H9 (cell line): ENCODE results near the gene VCX3B. TPM values are rescaled to one million over a fixed set of nuclear protein-coding genes. Genes with fewer than 3 reads are reported as not detected.

ENCODE experiments used
- DNase-seq: peaks from one replicate; pipeline ENCODE4 v3.0.0-alpha.2; 2017
- H2AFZ ChIP-seq: one replicate; pipeline ENCODE4 v1.6.1; 2013; ENCODE audit warnings: mild to moderate bottlenecking, low read length, control low read depth, moderate library complexity
- H2AK5ac ChIP-seq: 2 replicates; pipeline ENCODE4 v1.6.1; 2013; ENCODE audit warnings: low read length, control low read depth, mixed read lengths; ENCODE audit not compliant: insufficient read length
- H2BK120ac ChIP-seq: one replicate; pipeline ENCODE4 v1.6.1; 2013; ENCODE audit warnings: low read depth, mild to moderate bottlenecking, low read length, control low read depth, inconsistent platforms; ENCODE audit not compliant: poor library complexity, severe bottlenecking
- H2BK12ac ChIP-seq: 2 replicates; pipeline ENCODE4 v1.6.1; 2013; ENCODE audit warnings: low read length, control low read depth, mixed read lengths, low read depth; ENCODE audit not compliant: insufficient read length
- H2BK15ac ChIP-seq: 2 replicates; pipeline ENCODE4 v1.6.1; 2013; ENCODE audit warnings: low read depth, low read length, control low read depth
- H2BK20ac ChIP-seq: one replicate; pipeline ENCODE4 v1.6.1; 2013; ENCODE audit warnings: low read depth, mild to moderate bottlenecking, low read length, control low read depth, inconsistent platforms; ENCODE audit not compliant: poor library complexity, severe bottlenecking
- H2BK5ac ChIP-seq: 2 replicates; pipeline ENCODE4 v1.6.1; 2013; ENCODE audit warnings: low read length, control low read depth, mixed read lengths; ENCODE audit not compliant: insufficient read length
- H3K14ac ChIP-seq: 2 replicates; pipeline ENCODE4 v1.6.1; 2013; ENCODE audit warnings: low read length, control low read depth; ENCODE audit not compliant: insufficient read depth
- H3K18ac ChIP-seq: 2 replicates; pipeline ENCODE4 v1.6.1; 2013; ENCODE audit warnings: low read depth, mild to moderate bottlenecking, mixed read lengths, low read length, control low read depth; ENCODE audit not compliant: insufficient read length
- H3K23ac ChIP-seq: 2 replicates; pipeline ENCODE4 v1.6.1; 2013; ENCODE audit warnings: low read length, control low read depth, mixed read lengths, low read depth; ENCODE audit not compliant: insufficient read length
- H3K23me2 ChIP-seq: 2 replicates; pipeline ENCODE4 v1.6.1; 2013; ENCODE audit warnings: low read depth, mild to moderate bottlenecking, mixed read lengths, low read length, control low read depth; ENCODE audit not compliant: insufficient read length, poor library complexity, severe bottlenecking
- H3K27ac ChIP-seq: 2 replicates; pipeline ENCODE4 v1.5.1; 2013; ENCODE audit warnings: low read length, control low read depth, mixed read lengths, low read depth; ENCODE audit not compliant: insufficient read length
- H3K27me3 ChIP-seq: 2 replicates; pipeline ENCODE4 v1.6.1; 2013; ENCODE audit warnings: low read length, control low read depth, inconsistent platforms; ENCODE audit not compliant: insufficient read depth
- H3K4ac ChIP-seq: 2 replicates; pipeline ENCODE4 v1.6.1; 2013; ENCODE audit warnings: low read depth, mild to moderate bottlenecking, control low read depth, inconsistent platforms, low read length, moderate library complexity
- H3K4me1 ChIP-seq: 2 replicates; pipeline ENCODE4 v1.6.1; 2013; ENCODE audit warnings: low read length, control low read depth, inconsistent platforms; ENCODE audit not compliant: insufficient read depth
- H3K4me2 ChIP-seq: 2 replicates; pipeline ENCODE4 v1.6.1; 2013; ENCODE audit warnings: low read length, control low read depth, mixed read lengths; ENCODE audit not compliant: insufficient read length, insufficient read depth
- H3K56ac ChIP-seq: 2 replicates; pipeline ENCODE4 v1.6.1; 2013; ENCODE audit warnings: low read depth, mild to moderate bottlenecking, mixed read lengths, low read length, control low read depth; ENCODE audit not compliant: insufficient read length
- H3K79me1 ChIP-seq: 2 replicates; pipeline ENCODE4 v1.6.1; 2013; ENCODE audit warnings: low read depth, mild to moderate bottlenecking, moderate library complexity, low read length, control low read depth, inconsistent platforms; ENCODE audit not compliant: insufficient read depth, poor library complexity, severe bottlenecking
- H3K79me2 ChIP-seq: 2 replicates; pipeline ENCODE4 v1.6.1; 2013; ENCODE audit warnings: low read length, control low read depth, inconsistent platforms; ENCODE audit not compliant: insufficient read depth
- H3K9ac ChIP-seq: 2 replicates; pipeline ENCODE4 v1.6.1; 2013; ENCODE audit warnings: low read length, control low read depth, mixed read lengths; ENCODE audit not compliant: insufficient read length; ENCODE audit errors: extremely low read depth
- H3K9me3 ChIP-seq: one replicate; pipeline ENCODE4 v1.6.1; 2013; ENCODE audit warnings: low read depth, low read length, inconsistent platforms; ENCODE audit not compliant: control insufficient read depth
- H3T11ph ChIP-seq: one replicate; pipeline ENCODE4 v1.6.1; 2013; ENCODE audit warnings: mild to moderate bottlenecking, low read length, control low read depth, inconsistent platforms
- H4K20me1 ChIP-seq: one replicate; pipeline ENCODE4 v1.6.1; 2013; ENCODE audit not compliant: control insufficient read depth, insufficient read length, insufficient read depth
- H4K5ac ChIP-seq: 2 replicates; pipeline ENCODE4 v1.6.1; 2013; ENCODE audit warnings: low read depth, mild to moderate bottlenecking, mixed read lengths, low read length, control low read depth; ENCODE audit not compliant: insufficient read length
- H4K8ac ChIP-seq: replicated peaks from 2 replicates; pipeline ENCODE4 v1.6.1; 2013; ENCODE audit warnings: low read length, control low read depth, mixed read lengths, low read depth; ENCODE audit not compliant: insufficient read length
- H4K91ac ChIP-seq: 2 replicates; pipeline ENCODE4 v1.6.1; 2013; ENCODE audit warnings: low read depth, mild to moderate bottlenecking, moderate library complexity, mixed read lengths, low read length, control low read depth; ENCODE audit not compliant: insufficient read length
- H3K27ac Mint-ChIP-seq, 3 experiments: 2 replicates in 2 of 3; 3 replicates in 1 of 3; pipeline ENCODE4 v1.8.0; 2020 to 2021; ENCODE audit warnings: mixed read lengths in 3 of 3, mild to moderate bottlenecking in 1 of 3, moderate library complexity in 1 of 3
- H3K27me3 Mint-ChIP-seq: 2 replicates; pipeline ENCODE4 v1.8.0; 2021; ENCODE audit warnings: low read depth, mild to moderate bottlenecking, moderate library complexity, mixed read lengths
- H3K36me3 Mint-ChIP-seq, 3 experiments: 2 replicates in 2 of 3; 3 replicates in 1 of 3; pipeline ENCODE4 v1.8.0; 2020 to 2021; ENCODE audit warnings: low read depth in 3 of 3, mixed read lengths in 3 of 3; ENCODE audit not compliant: insufficient read depth in 1 of 3
- H3K4me1 Mint-ChIP-seq, 2 experiments: 2 replicates each; pipeline ENCODE4 v1.8.0; 2020; ENCODE audit warnings: mixed read lengths in 2 of 2
- H3K4me3 Mint-ChIP-seq, 2 experiments: 2 replicates in 1 of 2; 3 replicates in 1 of 2; pipeline ENCODE4 v1.8.0; 2020 to 2021; ENCODE audit warnings: mild to moderate bottlenecking in 2 of 2, mixed read lengths in 2 of 2, moderate library complexity in 1 of 2
- H3K9me3 Mint-ChIP-seq, 2 experiments: 2 replicates in 1 of 2; 3 replicates in 1 of 2; pipeline ENCODE4 v1.8.0; 2020; ENCODE audit warnings: mild to moderate bottlenecking in 2 of 2, mixed read lengths in 2 of 2, moderate library complexity in 1 of 2
- WGBS: extraction: QIAGEN DNeasy Blood & Tissue Kit; methylation state at CpG from one replicate; pipeline ENCODE4 v1.1.7; 2013; ENCODE audit warnings: missing lambda C conversion rate, low lambda C conversion rate, mixed read lengths; ENCODE audit not compliant: insufficient read length; ENCODE audit errors: extremely low coverage; 5-methylcytosine and 5-hydroxymethylcytosine counted together
- total RNA-seq: library from RNA; stranded (reverse); gene quantifications from 2 replicates; pipeline ENCODE4 v1.2.1, GENCODE V29; 2021
- TF ChIP-seq, protein P1 (sequence below): fragments of 200-600 bp; sonication (generic); conservative IDR thresholded peaks from 3 replicates; pipeline ENCODE4 v1.8.0; 2021; ENCODE audit warnings: antibody characterized with exemption, mild to moderate bottlenecking

Gene VCX3B
- total RNA-seq, 1 experiment from 2014 or later = not detected

DNA sequence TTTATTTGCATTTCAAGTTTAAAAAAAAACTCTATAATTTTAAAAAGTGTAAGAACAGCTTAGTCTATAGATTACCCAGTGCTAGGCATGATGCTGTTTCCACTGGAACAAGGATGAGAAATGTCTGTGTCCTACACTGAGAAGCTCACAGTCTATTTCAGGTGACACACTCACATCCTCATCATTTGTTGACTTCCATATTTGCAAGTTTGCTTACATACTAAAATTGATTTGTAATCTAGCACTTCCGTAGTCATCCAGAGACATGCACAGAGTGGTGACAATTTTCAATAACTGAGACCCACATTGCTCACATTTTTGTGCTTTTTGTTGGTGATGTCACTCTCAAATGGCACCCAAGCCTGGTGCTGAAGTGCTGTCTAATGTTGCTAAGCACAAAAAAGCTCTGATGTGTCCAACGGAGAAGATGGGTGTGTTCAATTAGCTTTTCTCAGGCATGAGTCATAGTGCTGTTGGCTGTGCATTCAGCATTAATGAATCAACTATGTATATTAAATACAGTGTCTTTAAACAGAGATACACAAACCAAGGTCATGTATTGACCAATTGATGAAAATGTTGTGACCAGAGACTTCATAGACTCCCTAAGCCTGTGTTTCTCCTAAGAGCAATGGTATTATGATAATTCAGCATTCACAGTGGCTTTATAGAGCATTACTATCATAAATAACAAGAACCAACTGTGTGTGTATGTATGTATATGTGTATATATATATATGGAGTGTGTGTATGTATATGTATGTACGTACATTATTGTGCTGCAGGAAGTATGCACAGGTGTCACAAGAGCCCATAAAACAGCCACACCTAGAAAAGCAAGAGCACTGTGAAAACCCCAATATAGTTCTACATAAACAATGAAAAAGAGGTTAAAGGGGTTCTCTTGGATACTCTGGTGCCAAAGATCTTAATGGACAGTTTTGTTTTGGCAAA is 31.2 kb upstream of the VCX3B start:
- no peaks in the 10 kb centered on the region for H3K23me2 ChIP-seq
- no CpG with 5 or more reads among the region's 3 CpGs for WGBS
- H3K4me1 ChIP-seq = peaks cover 2% of the 10 kb centered on the region; the same call in 1 of the 2 replicates
- Mint-ChIP-seq H3K9me3 (no peaks in the 10 kb centered on the region), H3K36me3 (no peaks in the 10 kb centered on the region), H3K27ac (no peak overlapping the region), H3K4me1 (no peaks in the 10 kb centered on the region; a peak in 1 of 4 replicates), H3K27me3 (no peaks in the 10 kb centered on the region; the same call in 1 of the 2 replicates), H3K4me3 (no peak overlapping the region)
- no peak overlapping the region for H3K9ac ChIP-seq
- no peak overlapping the region for H2AFZ ChIP-seq
- no peaks in the 10 kb centered on the region for H3K79me1 ChIP-seq
- H2BK12ac ChIP-seq = no peak overlapping the region
- H3T11ph ChIP-seq = no peak overlapping the region
- H4K91ac ChIP-seq = no peak overlapping the region
- no peak overlapping the region for H2BK5ac ChIP-seq
- H2BK15ac ChIP-seq = no peak overlapping the region
- no peak overlapping the region for H3K18ac ChIP-seq
- no peak overlapping the region for H2BK20ac ChIP-seq
- H4K5ac ChIP-seq = no peak overlapping the region
- no peak overlapping the region for H3K14ac ChIP-seq
- H4K20me1 ChIP-seq = no peaks in the 10 kb centered on the region
- H3K9me3 ChIP-seq = no peaks in the 10 kb centered on the region
- no peak overlapping the region for H3K27ac ChIP-seq
- no peak for DNase-seq
- H3K23ac ChIP-seq = no peak overlapping the region
- TF ChIP-seq, protein P1, sequence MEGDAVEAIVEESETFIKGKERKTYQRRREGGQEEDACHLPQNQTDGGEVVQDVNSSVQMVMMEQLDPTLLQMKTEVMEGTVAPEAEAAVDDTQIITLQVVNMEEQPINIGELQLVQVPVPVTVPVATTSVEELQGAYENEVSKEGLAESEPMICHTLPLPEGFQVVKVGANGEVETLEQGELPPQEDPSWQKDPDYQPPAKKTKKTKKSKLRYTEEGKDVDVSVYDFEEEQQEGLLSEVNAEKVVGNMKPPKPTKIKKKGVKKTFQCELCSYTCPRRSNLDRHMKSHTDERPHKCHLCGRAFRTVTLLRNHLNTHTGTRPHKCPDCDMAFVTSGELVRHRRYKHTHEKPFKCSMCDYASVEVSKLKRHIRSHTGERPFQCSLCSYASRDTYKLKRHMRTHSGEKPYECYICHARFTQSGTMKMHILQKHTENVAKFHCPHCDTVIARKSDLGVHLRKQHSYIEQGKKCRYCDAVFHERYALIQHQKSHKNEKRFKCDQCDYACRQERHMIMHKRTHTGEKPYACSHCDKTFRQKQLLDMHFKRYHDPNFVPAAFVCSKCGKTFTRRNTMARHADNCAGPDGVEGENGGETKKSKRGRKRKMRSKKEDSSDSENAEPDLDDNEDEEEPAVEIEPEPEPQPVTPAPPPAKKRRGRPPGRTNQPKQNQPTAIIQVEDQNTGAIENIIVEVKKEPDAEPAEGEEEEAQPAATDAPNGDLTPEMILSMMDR = no peak
- H4K8ac ChIP-seq = no peak overlapping the region
- no peaks in the 10 kb centered on the region for H3K27me3 ChIP-seq
- H3K56ac ChIP-seq = no peak overlapping the region
- no peaks in the 10 kb centered on the region for H3K79me2 ChIP-seq
- H3K4me2 ChIP-seq = no peak overlapping the region
- H2AK5ac ChIP-seq = no peak overlapping the region
- no peak overlapping the region for H3K4ac ChIP-seq
- no peak overlapping the region for H2BK120ac ChIP-seq
